ENCODE measurements around the gene SAMD15.

Gene SAMD15

GRCh38 chr14:77416836-77417235 lies 39.7 kb downstream of the SAMD15 start:
- no peak for DNase-seq (ENCODE audit: low spot score)
- in situ Hi-C loops (cut with MboI; ENCODE audit: low pct_unique_long_range_greater_than_20kb, low sequenced_read_pairs, unreplicated experiment): no loop called here
- TF ChIP-seq CTCF (IDR thresholded peaks at IDR 0.05; ENCODE audit: extremely low read depth, insufficient read depth, missing control alignments): no peak

GRCh38 chr14:77421201-77421600 lies 44.0 kb downstream of the SAMD15 start:
- in situ Hi-C loops (cut with MboI; ENCODE audit: low pct_unique_long_range_greater_than_20kb, low sequenced_read_pairs, unreplicated experiment): no loop called here
- TF ChIP-seq CTCF (IDR thresholded peaks at IDR 0.05; ENCODE audit: extremely low read depth, insufficient read depth, missing control alignments): no peak
- DNase-seq (ENCODE audit: low spot score): no peak

- no peak for DNase-seq (ENCODE audit: low spot score)
- in situ Hi-C loops (cut with MboI; ENCODE audit: low pct_unique_long_range_greater_than_20kb, low sequenced_read_pairs, unreplicated experiment): no loop called here
- no peak for TF ChIP-seq CTCF (IDR thresholded peaks at IDR 0.05; ENCODE audit: extremely low read depth, insufficient read depth, missing control alignments)
Measured at GRCh38 chr14:77423423-77423822, 46.2 kb downstream of the SAMD15 start, which contains the start of gene NOXRED1. TSS of gene NOXRED1 (minus strand) at chr14:77423523. CDS start at chr14:77422889, 634 bp downstream.

GRCh38 chr14:77424862-77425261 lies 47.7 kb downstream of the SAMD15 start:
- no peak for DNase-seq (ENCODE audit: low spot score)
- in situ Hi-C loops (cut with MboI; ENCODE audit: low pct_unique_long_range_greater_than_20kb, low sequenced_read_pairs, unreplicated experiment): no loop called here
- no peak for TF ChIP-seq CTCF (IDR thresholded peaks at IDR 0.05; ENCODE audit: extremely low read depth, insufficient read depth, missing control alignments)

GRCh38 chr14:77426396-77426795 lies 49.2 kb downstream of the SAMD15 start:
- in situ Hi-C loops (cut with MboI; ENCODE audit: low pct_unique_long_range_greater_than_20kb, low sequenced_read_pairs, unreplicated experiment): no loop called here
- DNase-seq (ENCODE audit: low spot score): no peak
- TF ChIP-seq CTCF (IDR thresholded peaks at IDR 0.05; ENCODE audit: extremely low read depth, insufficient read depth, missing control alignments): no peak

GRCh38 chr14:77436042-77436441 lies 58.9 kb downstream of the SAMD15 start:
- DNase-seq (ENCODE audit: low spot score): no peak
- in situ Hi-C loops (cut with MboI; ENCODE audit: low pct_unique_long_range_greater_than_20kb, low sequenced_read_pairs, unreplicated experiment): no loop called here
- no peak for TF ChIP-seq CTCF (IDR thresholded peaks at IDR 0.05; ENCODE audit: extremely low read depth, insufficient read depth, missing control alignments)

- no peak for DNase-seq (ENCODE audit: low spot score)
- TF ChIP-seq CTCF (IDR thresholded peaks at IDR 0.05; ENCODE audit: extremely low read depth, insufficient read depth, missing control alignments): no peak
- in situ Hi-C loops (cut with MboI; ENCODE audit: low pct_unique_long_range_greater_than_20kb, low sequenced_read_pairs, unreplicated experiment): no loop called here
Measured at GRCh38 chr14:77438596-77438995, 61.4 kb downstream of the SAMD15 start.
